ENCODE results near the gene LHFPL6.

The LHFPL6 gene

GRCh38 chr13:39552246-39552645 is 50.7 kb downstream of the LHFPL6 start:
- no peak for DNase-seq

DNA sequence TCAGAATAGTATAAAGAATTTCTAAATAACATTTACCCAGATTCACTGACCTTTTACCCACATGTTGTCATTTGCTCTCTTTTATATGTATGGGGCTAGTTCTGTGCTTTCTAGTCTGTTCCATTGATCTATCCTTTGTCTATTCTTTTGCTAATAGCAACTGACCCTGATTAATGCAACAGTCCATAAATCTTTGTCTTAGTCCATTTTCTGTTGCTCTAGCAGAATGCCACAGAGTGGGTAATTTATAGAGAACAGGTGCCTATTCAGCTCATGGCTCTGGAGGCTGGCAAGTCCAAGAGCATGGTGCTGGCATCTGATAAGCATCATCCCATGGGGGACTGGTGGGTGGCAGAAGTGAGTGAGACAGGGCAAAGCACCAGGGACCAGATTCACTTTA is 52.1 kb downstream of the LHFPL6 start:
- no peak for DNase-seq

DNA sequence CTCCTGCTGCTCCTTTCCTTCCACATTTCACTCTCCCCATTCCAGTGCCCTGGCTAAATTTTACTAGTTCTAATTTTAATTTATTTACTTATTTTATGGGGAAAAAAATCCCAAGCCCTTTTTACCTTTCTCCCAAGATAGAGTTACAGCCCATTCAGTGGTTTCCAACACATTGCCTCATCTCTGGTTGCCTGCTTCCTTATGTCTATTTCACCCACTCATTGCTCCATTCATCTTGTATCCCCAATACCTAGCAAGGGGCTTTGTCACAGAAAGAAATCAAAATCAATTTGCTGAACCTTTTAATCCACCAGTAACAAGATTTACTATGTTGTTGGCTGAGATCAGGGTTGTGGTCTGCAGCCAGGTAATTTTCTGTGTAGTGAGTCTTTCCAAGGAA is 55.9 kb downstream of the LHFPL6 start:
- DNase-seq = no peak

GRCh38 chr13:39542361-39542760 is 60.6 kb downstream of the LHFPL6 start:
- DNase-seq = peak in 1 of 3 donors; percentile 10

DNA sequence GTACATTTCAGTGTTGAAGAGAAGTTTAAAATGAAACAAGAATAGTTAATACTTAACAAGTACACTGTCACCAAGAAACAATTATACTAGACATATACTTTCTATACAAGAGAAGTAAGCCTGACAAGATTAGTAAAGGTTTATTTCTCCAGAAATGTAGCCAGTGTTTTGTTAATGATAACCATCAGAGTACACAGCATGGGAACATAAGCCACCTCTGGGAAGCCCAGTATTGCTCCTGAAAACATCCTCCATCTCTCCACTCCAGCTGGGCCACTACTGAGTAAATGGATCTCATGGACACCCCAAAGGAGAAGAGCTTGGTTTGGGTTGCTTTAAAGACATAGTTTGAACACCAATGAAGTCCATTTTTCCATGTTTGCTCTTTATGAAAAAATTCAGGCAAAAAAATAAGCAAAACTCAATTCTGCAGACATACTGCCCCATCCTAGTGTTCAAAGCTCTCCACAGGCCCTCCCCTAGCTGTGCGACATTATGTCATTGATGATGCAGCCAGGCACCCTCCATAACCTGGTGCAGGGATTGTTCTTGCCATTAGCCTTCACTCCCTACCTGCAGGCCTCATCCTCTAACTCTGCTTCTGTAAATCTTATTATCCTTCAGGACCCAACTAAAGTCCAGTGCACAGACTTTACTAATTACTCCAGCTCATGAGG is 61.9 kb downstream of the LHFPL6 start:
- no peak for DNase-seq

DNA sequence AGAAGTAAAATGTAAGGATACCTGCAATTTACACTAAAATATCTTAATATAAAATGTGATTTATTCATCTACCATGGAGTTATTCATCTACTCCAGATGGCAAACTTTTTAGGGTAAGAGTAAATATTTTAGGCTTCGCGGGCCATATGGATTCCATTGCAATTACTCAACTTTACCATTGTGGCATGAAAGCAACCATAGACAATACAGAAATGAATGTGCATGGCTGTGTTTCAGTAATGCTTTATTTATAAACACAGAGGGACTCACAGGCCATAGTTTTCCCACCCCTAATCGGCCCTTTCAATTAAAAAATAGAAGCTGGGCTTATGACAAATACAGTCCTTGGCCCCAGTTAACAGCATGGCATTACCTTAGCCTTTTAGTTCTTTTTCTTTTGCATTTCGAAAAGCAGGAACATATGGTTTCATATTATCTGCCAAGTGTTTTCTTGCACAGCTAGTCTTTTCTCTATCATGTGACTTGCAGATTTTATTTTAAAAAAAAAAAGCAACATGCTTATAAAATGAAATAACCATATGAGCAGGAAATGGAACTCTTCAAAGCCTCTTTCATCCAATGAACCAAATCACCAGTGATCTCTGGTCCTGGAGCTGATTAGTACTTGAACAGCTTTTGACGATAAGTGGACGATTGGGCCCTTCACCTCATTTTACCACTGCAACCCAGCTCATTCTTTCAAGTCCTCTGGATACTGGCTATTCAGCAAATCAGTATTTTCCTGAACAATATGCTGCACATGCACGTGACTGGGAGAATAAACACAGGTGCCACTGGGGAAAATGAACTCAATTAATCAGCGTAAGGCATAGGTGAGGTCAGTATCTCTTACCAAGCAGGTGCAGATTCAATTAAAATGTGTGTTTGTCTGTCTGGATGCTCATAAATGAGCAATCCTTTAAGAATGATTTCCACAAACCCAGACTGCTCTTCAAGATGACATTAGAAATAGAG is 63.9 kb downstream of the LHFPL6 start:
- no peak for DNase-seq

- no peak for DNase-seq
These were observed 66.1 kb downstream of the LHFPL6 start for GRCh38 chr13:39536906-39537305.

DNA sequence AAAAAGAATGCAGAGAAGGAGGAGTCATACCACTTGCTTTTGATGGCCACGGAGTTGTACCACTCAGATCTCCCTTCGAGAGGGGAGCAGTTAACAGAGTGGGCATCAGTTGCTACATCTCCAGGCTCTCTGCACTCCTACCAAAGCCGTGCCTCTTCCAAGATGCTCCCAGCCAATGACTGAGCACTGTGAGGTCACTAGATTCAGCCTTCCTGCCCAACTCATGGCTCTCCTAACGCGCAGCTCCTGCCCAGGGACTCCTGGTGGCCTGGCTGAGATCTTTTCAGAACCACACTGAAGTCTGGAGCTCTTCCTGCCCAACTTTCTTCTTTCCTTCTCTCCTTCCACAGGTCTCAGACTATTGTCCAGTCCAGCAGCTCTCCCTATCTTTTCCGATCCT is 66.7 kb downstream of the LHFPL6 start:
- DNase-seq = no peak

GRCh38 chr13:39533651-39534150 is 69.3 kb downstream of the LHFPL6 start:
- no peak for DNase-seq

- no peak for DNase-seq
These were observed 71.3 kb downstream of the LHFPL6 start for GRCh38 chr13:39531646-39532045.

- no peak for DNase-seq
These were observed 72.1 kb downstream of the LHFPL6 start for GRCh38 chr13:39530916-39531315.

- DNase-seq = no peak
These were observed 74.4 kb downstream of the LHFPL6 start for GRCh38 chr13:39528661-39528980.

GRCh38 chr13:39527961-39528660 is 74.9 kb downstream of the LHFPL6 start:
- no peak for DNase-seq

GRCh38 chr13:39527301-39527700 is 75.7 kb downstream of the LHFPL6 start:
- DNase-seq = no peak

GRCh38 chr13:39526499-39526898 is 76.5 kb downstream of the LHFPL6 start:
- DNase-seq = no peak

GRCh38 chr13:39525506-39525905 is 77.5 kb downstream of the LHFPL6 start:
- no peak for DNase-seq

DNA sequence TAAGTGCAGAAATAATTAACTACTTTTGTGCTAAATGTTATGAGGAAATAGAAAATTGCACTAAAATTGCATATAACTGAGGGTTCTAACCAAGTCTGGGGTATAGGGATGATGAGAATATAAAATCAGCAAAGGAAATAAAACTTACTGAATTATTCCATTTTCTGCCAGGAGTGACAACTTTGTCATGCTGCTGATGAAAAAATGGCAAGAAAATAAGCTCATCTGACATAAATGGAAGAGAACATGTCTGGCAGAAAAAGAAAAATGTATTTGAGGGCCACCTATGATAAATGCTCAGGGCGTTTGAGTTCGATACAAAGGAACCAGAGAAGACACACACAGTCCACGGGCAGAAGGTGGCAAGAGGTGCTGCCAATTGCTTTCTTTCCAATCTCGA is 78.2 kb downstream of the LHFPL6 start:
- DNase-seq = no peak

DNA sequence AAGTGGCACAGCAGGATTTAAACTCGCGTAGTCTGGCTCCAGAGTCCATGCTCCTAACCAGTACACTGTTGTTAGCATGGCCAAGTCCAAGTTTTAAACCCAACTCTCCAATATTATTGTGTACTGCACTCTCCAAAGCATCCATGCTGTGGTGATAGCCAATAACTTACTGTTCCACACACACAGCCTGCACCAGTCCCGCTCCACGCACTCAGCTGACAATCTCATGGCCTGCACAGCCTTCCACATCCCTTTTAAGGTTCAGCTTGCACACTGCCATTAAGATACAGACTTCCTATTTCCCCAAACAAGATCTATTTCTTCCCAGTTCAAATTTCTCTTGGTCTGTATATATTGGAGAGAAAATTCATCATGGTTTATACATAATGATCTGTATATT is 80.7 kb downstream of the LHFPL6 start:
- no peak for DNase-seq

- DNase-seq = no peak
These were observed 81.3 kb downstream of the LHFPL6 start for GRCh38 chr13:39521701-39522100.

GRCh38 chr13:39516096-39516495 is 86.9 kb downstream of the LHFPL6 start:
- no peak for DNase-seq

GRCh38 chr13:39515224-39515714 is 87.7 kb downstream of the LHFPL6 start:
- DNase-seq = no peak

GRCh38 chr13:39512687-39513086 is 90.3 kb downstream of the LHFPL6 start:
- no peak for DNase-seq

- DNase-seq = no peak
These were observed 92.7 kb downstream of the LHFPL6 start for GRCh38 chr13:39510316-39510695.
